Measurements from ENCODE around the gene SOD3.

The SOD3 gene

GRCh38 chr4:24769571-24769970 is 25.8 kb upstream of the SOD3 start:
- no peak overlapping the region for H3K4me3 ChIP-seq (ENCODE audit: low read depth, low read length)
- no peak for DNase-seq (ENCODE audit: low read depth)
- TF ChIP-seq CTCF (IDR thresholded peaks at IDR 0.05; ENCODE audit: control insufficient read depth, extremely low read depth, insufficient read depth), result no peak

- H3K4me3 ChIP-seq (ENCODE audit: low read depth, low read length), result no peak overlapping the region
- no peak for DNase-seq (ENCODE audit: low read depth)
- no peak for TF ChIP-seq CTCF (IDR thresholded peaks at IDR 0.05; ENCODE audit: control insufficient read depth, extremely low read depth, insufficient read depth)
Measured at GRCh38 chr4:24770032-24770584, 25.3 kb upstream of the SOD3 start.

GRCh38 chr4:24770667-24771066 is 24.7 kb upstream of the SOD3 start:
- TF ChIP-seq CTCF (IDR thresholded peaks at IDR 0.05; ENCODE audit: control insufficient read depth, extremely low read depth, insufficient read depth), result no peak
- H3K4me3 ChIP-seq (ENCODE audit: low read depth, low read length), result no peak overlapping the region
- DNase-seq (ENCODE audit: low read depth), result no peak

- no peak overlapping the region for H3K4me3 ChIP-seq (ENCODE audit: low read depth, low read length)
- TF ChIP-seq CTCF (IDR thresholded peaks at IDR 0.05; ENCODE audit: control insufficient read depth, extremely low read depth, insufficient read depth), result no peak
- DNase-seq (ENCODE audit: low read depth), result peak; percentile 45
Measured at GRCh38 chr4:24771241-24771640, 24.1 kb upstream of the SOD3 start.

GRCh38 chr4:24772061-24772705 is 23.2 kb upstream of the SOD3 start:
- no peak for DNase-seq (ENCODE audit: low read depth)
- TF ChIP-seq CTCF (IDR thresholded peaks at IDR 0.05; ENCODE audit: control insufficient read depth, extremely low read depth, insufficient read depth), result no peak
- H3K4me3 ChIP-seq (ENCODE audit: low read depth, low read length), result no peak overlapping the region

GRCh38 chr4:24772952-24773351 is 22.4 kb upstream of the SOD3 start:
- TF ChIP-seq CTCF (IDR thresholded peaks at IDR 0.05; ENCODE audit: control insufficient read depth, extremely low read depth, insufficient read depth), result no peak
- no peak for DNase-seq (ENCODE audit: low read depth)
- H3K4me3 ChIP-seq (ENCODE audit: low read depth, low read length), result no peak overlapping the region

- no peak for TF ChIP-seq CTCF (IDR thresholded peaks at IDR 0.05; ENCODE audit: control insufficient read depth, extremely low read depth, insufficient read depth)
- no peak for DNase-seq (ENCODE audit: low read depth)
- H3K4me3 ChIP-seq (ENCODE audit: low read depth, low read length), result no peak overlapping the region
Measured at GRCh38 chr4:24774452-24774851, 20.9 kb upstream of the SOD3 start.

Data from LNCaP clone FGC (cell line).